HG02970 (cell line): ENCODE measurements around the gene PFDN6.

Source experiments
- ATAC-seq: cut with Tn5 transposase; IDR thresholded peaks from one replicate; pipeline ENCODE4 v1.9.1; 2021; ENCODE audit warnings: mild to moderate bottlenecking, moderate library complexity, moderate number of reproducible peaks; ENCODE audit not compliant: unreplicated experiment, low FRiP score

Gene PFDN6

GRCh38 chr6:33292996-33293682 is 3.7 kb downstream of the PFDN6 start:
- ATAC-seq = no peak

- no peak for ATAC-seq
These were observed 4.9 kb downstream of the PFDN6 start for GRCh38 chr6:33294086-33294823.

GRCh38 chr6:33295621-33296369 is 6.4 kb downstream of the PFDN6 start:
- no peak for ATAC-seq

- ATAC-seq = no peak
These were observed 7.5 kb downstream of the PFDN6 start for GRCh38 chr6:33296797-33297405.

- ATAC-seq = no peak
These were observed 8.1 kb downstream of the PFDN6 start for GRCh38 chr6:33297406-33297955.

GRCh38 chr6:33297956-33298772 is 8.8 kb downstream of the PFDN6 start:
- no peak for ATAC-seq

DNA sequence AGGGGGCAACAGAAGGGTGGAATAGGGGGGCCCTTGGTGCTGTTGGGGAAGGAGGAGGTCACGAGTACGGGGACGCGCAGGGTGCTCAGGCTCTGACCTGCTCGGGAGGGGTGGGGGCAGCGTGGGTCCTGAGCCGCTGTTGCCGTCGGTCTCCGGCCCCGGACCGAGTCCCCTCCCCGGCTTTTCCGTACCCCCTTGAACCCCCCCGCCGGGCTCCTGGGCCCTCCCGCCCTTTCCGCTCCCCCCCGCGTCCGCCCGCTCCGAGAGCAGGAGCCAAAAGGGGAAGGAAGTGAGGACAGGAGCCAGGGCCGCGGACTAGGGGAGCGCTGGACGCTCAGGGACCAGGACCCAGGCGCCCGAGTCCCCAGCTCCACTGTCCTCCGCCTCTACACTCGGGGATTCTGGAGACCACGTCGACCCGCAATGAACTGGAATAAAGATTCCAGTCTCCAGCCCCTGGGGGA is 9.4 kb downstream of the PFDN6 start, which contains the start of gene RGL2:
TSS of gene RGL2 (minus strand) at position 170 of the 464 bp plus-strand sequence. CDS start 332 bp downstream, outside the sequence.
- peak; percentile 14 for ATAC-seq

- peak; percentile 71 for ATAC-seq
These were observed 10.0 kb downstream of the PFDN6 start for GRCh38 chr6:33299237-33299944.

DNA sequence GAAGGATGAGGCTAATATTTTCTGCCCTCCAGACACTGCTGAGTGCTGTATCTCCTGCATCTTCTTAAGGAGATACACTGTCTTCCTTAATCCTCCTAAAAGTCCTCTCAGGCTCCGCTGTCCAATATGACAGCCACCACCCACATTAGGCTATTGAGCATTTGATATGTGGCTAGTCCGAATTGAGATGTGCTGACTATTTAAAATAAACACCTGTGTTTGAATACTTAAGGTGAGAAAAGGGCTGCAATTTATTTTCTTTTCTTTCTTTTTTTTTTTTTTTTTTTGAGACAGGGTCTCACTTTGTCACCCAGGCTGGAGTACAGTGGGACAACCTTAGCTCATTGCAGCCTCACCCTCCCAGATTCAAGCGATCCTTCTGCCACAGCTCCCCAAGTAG is 12.5 kb downstream of the PFDN6 start:
- no peak for ATAC-seq

GRCh38 chr6:33304216-33304615 is 14.8 kb downstream of the PFDN6 start:
- ATAC-seq = no peak

DNA sequence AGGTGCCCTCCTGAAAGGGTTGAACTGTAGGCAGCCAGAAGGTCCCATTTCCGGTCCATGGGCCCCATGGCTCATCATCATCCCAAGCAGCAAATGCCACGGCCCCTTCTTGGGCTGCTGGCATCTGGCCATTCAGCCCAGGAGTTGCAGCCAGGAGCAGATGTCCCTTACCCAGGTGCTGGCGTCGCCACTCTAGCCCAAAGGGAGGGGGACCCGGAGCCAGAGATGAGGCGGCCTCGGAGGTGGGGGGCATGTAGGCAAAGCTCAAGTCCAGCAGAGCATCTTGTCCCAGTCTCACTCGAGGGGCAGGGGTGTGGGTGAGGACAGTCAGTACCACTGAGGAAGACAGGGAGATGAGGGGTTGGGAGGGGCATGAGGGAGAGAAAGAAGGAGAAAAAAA is 15.7 kb downstream of the PFDN6 start:
- no peak for ATAC-seq

- no peak for ATAC-seq
These were observed 17.0 kb downstream of the PFDN6 start for GRCh38 chr6:33306356-33306755.

DNA sequence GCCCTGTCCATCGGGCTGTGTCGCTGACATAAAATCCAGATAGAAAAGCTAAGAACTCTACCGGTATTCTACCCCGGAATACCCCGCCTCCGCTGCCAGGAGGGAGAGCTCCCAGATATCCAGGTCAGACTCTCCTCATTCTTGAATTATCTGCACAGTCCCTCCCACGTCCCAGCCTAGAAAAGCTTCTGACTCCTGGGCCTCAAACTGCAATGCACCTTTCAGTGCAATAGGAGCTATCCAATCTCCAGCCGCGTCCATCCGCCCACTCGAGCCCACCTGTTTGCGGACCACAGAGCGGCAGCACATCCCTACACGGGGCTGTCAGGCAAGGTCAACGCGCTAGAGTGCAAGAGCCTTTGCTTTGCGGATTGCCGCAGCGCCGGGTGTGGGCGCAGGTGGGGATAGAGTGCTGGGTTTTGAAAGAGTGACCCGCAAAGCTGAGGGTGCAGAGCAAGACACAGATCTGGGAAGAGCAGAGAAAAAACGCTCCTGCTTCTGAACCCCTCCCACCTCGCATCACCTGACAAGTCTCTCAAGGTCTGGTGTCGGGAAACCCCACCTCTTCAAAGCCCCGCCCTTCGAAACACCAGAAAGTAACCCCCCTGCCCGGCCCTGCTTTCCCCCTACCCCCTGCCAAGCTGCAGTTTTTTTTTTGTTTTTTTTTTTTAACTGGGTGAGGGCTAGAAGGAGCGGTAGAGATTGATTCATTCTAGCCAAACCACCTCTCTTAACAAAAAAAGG is 23.1 kb downstream of the PFDN6 start:
- no peak for ATAC-seq

DNA sequence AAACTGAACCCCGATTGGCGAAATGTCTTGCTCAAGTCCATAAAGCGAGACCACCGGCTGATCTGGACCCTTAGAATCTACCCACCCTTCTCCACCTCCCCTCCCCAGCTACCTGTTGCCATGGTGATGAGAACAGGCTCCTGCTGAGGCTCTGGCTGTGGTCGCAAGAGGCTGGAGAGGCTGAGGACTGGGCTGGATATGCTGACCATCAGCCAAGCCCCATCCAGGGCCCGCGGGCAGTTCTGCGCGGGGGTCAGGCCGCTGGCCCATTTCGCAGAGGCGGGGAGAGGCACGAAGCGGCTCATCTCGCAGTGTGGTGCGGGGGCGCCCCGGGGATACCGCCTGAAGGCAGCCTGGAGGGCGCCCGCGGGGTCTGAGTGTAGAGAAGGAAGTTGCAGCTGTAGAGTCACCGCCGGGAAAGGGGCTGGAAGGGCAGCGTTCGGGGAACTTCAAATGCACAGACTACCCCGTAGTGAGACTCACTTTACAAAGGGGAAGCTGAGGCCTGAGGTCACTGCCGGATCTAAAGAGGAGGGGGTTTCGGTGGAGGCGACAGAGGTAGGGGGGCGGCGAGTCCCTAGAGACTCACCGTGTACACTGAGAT is 23.8 kb downstream of the PFDN6 start:
- ATAC-seq = no peak

DNA sequence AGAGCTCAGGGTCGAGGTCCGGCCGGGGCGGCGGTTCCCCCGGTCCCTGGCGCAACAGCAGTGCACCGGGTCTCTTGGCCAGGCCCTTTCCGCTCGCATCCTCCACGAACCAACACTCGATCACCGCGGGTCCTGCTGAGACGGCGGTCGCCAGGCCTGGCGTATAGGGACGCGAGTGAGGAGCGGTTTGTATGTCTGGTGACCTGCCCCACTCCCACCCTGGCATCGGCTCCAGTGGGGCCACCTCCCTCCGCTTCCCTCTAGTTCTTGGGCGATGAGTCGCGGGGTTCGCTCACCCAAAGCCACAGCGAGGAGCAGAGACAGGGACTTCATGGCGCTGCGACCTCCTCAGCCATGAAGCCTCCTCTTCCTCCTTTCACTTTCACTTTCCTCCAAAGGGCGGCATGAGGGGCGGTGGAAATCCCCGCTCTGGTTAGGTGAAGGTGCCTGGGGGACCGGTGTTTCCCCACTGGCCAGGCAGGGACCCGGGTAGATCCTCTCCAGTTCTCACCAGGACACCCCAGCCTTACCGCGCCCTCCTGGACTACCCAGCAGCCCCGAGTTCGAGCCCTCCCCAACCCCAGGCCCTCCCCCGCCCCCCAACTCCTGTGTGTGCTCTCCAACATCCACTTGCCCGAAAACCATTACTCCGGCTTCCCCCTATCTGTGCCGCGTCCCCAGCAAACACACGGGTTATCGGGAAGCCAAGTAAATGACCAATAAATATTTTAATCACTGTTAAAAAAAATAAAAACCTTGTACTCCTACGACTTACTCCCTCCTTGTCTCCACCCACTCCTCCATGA is 24.5 kb downstream of the PFDN6 start, which contains the start of gene TAPBP:
TSS of gene TAPBP (minus strand) at position 370 of the 806 bp plus-strand sequence. CDS start at position 333, 37 bp downstream.
- ATAC-seq = peak; percentile 43

- no peak for ATAC-seq
These were observed 25.1 kb downstream of the PFDN6 start for GRCh38 chr6:33314515-33314942.
